Measurements from ENCODE around the gene RNF115. TPM values are rescaled to one million over a fixed set of nuclear protein-coding genes. Genes with fewer than 3 reads are reported as not detected.

RNF115 gene
- total and polyA plus RNA-seq, 2 of the 8 experiments (the other 6 are each of a cell fraction or from before 2014, with no cell fraction given): 4.7 to 10.8 TPM

DNA sequence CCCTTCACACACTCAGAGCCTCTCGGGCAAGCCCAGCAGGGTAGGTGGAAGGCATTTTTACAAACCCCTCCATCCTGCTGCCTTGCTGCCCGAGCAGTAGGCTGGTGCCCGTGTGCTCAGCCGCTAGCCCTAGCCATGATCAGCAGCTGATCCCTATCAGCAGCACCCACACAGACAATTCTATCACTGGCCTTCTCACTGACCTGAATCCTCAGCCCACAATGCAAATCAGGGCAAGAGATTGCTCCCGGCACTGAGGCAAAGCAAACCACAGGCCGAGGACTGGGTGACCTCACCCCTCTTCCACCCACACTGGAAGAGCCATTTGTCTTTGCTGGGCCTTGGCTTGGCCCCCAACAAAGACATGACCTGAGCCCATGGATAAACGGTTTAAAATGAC, 115.8 kb downstream of the RNF115 start (continued):
- TF ChIP-seq BRCA1 (IDR thresholded peaks at IDR 0.05; ENCODE audit: low read depth, low read length) (no peak), EP300 (IDR thresholded peaks at IDR 0.05; ENCODE audit: borderline replicate concordance in 1 of 2, low read depth in 2 of 2, low read length in 2 of 2) (no peak), SIX5 (IDR thresholded peaks at IDR 0.05; ENCODE audit: low read depth, low read length) (no peak)

Measured in H1 (cell line).